HTR-8/SVneo (cell line): ENCODE measurements around the gene SOSTDC1.
"Not testable (repeated sequence)": the region's sequence is repeated elsewhere in the genome, so short reads cannot be mapped to it uniquely, and the experiment has no call there.

Experiments used
- DNase-seq: peaks from one replicate; pipeline ENCODE4 v3.0.0; 2011; ENCODE audit warnings: low spot score, mixed read lengths; ENCODE audit not compliant: insufficient read length
- FAIRE-seq: peaks from 2 replicates; lab custom pipeline; 2011; peaks lifted over from hg19 to GRCh38; lab: Jason Lieb, UNC

The SOSTDC1 gene

DNA sequence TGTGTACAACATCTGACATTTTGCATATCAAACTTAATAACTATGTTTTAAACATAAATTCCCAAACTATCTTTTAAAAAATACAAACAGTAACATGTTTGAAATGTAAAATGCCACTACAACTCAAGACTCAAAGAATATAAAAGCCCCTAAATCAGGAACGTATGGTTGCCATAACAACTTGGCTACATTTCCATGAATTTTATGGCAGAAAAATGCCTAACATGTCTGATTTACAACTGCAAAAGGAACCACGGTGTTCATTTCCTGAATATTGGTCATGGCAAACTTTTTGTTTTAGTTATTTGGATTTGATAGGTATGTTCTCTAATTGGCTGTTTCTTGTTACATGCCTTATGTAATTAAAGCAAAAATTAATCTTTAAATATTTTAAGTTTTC lies 2.0 kb downstream of the SOSTDC1 start:
- FAIRE-seq (no peak), DNase-seq (no peak)

- DNase-seq (no peak), FAIRE-seq (no peak)
Measured at GRCh38 chr7:16462431-16462889, 3.1 kb downstream of the SOSTDC1 start.

- FAIRE-seq (no peak), DNase-seq (no peak)
Measured at GRCh38 chr7:16460789-16461493, 4.6 kb downstream of the SOSTDC1 start.

- not testable (repeated sequence) for FAIRE-seq, DNase-seq
Measured at GRCh38 chr7:16456303-16456702, 9.2 kb downstream of the SOSTDC1 start.

DNA sequence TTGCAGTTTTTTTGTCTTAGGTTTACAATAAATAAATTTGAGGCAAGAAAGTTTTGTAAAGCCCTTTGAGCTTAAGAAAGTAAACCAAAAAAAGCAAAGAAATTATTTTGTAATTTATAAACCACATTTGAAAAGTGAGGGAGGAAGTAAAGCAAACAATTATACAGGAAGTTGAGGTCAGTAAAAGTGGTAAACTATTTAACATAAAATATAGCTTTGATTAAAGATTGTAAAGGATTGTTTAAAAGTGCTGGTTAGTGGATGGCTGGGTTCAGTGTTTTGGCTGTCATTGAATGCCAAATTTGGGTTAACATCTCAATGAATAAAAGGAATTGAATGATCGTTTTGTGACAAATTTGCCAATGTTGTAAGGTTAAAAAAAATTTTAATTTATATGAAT lies 9.9 kb downstream of the SOSTDC1 start:
- FAIRE-seq (no peak), DNase-seq (no peak)

DNA sequence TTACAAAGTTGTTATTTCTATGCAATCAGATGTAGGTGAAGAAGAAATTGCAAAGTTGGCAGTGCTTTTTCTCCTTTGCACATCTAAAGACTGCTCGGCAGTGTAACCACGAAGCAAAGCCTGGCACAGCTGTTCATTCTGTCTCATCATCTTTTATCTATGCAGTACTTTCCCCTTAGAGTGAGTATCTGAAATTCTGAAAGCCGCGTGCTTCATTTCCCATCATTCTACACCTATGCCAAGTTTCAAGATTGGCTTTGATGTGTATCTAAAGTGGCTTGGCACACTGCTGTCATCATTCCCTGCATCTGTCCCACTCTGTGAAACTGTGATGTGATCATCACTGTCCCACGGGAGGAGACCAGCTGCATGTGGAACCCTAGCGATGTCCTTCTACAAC lies 15.2 kb downstream of the SOSTDC1 start:
- FAIRE-seq (no peak), DNase-seq (no peak)

DNA sequence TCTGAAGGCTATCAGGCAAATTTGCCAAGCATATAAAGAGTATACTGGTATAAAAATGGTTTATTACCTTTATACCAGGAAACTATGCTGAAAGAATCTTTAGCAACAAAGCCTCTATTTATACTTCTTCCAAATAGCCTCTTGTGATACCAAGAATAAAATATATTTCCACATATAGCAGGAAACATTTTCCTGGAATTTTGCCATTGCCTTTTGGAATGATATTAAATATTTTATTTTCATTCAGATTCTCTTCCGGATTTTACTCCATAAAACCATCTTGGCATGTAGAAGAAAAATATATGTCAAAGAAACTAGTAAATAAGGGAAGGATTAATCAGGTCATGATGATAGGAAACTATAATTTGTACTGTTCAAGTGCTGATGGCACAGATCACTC lies 17.7 kb downstream of the SOSTDC1 start:
- no peak for FAIRE-seq
- DNase-seq, result no peak

DNA sequence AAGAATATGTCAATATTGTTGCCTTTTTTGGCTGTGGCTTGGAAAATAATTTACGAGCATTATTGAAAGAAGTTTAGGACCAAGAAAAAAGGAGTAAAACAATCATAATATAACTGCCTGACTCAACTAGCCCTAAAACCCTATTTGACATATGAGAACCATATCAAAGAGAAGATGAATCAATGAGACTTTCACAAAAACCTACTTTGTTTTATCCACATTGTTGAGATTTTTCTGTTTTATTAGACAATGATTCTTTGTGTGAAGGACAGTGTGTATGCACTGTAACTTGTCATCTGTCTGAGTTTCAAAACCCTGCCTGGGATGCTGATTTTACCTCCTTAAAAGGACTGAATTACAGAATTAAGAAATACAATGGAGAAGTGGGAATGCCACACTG lies 19.0 kb downstream of the SOSTDC1 start:
- no peak for DNase-seq
- FAIRE-seq, result no peak

DNA sequence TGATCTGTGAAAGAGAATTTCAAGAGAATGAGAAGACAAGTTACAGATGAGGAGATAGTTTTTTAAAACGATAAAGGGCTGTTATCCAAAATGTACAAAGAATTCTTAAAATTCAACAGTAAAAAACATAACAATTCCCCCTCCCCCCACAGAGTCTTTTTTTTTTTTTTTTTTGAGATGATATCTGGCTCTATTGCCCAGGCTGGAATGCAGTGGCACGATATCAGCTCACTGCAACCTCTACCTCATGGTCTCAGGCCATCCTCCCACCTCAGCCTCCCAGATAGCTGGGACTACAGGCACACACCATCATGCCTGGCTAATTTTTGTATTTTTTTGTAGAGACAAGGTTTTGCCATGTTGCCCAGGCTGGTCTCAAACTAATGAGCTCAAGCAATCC lies 21.7 kb downstream of the SOSTDC1 start:
- FAIRE-seq, DNase-seq: not testable (repeated sequence)

DNA sequence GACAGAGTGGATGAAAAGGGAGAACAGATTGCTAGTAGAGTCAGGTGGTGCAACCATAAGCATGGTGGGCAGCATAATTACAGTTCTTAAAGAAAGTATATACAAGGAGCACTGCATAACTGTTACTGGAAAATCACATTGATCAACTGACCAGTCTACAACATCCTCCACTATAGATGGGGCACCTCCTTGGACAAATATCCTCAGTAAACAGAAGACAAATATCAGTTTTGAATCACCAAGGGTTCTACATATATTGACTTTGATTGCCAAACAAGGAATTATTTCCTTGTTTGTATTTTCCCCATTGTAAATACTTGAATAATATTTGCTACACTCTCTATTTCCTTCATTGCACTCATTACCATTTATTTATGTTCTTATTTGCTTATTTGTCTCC lies 26.6 kb downstream of the SOSTDC1 start:
- DNase-seq (no peak), FAIRE-seq (no peak)

- FAIRE-seq, result no peak
Measured at GRCh38 chr7:16436306-16436705, 29.2 kb downstream of the SOSTDC1 start.

DNA sequence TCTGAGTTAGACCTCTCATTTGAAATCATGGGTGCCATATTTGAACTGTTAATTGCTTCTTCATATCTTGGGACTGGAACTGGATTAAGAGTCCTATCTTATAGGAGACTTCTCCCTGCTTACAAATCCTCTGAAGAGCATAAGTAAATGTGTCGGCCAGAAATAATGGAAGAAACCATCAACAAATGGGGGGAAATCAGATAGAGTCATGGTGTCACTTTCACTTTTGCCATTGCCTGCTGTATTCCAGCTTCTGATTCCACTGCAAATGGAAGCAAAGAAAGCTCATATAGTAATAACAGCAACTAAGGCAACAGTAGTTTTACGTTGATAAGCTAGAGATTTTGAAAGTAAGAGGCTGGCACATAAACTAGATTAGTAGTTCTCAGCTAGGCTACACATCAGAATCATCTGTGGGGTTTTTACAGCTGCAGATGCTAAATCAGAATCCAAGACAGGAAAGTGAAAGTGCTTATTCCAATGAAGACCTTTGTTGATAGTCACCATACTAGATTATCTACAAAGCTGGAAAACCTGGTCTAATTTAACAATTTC lies 31.9 kb downstream of the SOSTDC1 start:
- DNase-seq, result no peak
- no peak for FAIRE-seq

More at GRCh38 chr7:16436306-16436705, 29.2 kb downstream of the SOSTDC1 start:
- no peak for DNase-seq

DNA sequence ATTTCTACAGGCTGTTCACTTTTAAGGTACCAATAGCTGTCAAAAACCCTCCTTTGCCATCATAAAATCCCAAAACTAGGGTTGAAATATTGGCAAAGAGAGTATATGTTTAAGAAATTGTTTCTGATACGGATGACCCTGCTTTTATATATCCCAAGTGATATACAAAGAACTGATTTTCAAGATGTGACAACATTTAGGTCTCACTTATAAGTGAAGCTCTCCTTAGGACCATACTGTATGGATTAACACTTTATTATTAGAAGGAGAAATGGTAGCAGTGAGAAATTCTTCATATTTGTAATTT lies 33.2 kb downstream of the SOSTDC1 start:
- FAIRE-seq, result no peak

DNA sequence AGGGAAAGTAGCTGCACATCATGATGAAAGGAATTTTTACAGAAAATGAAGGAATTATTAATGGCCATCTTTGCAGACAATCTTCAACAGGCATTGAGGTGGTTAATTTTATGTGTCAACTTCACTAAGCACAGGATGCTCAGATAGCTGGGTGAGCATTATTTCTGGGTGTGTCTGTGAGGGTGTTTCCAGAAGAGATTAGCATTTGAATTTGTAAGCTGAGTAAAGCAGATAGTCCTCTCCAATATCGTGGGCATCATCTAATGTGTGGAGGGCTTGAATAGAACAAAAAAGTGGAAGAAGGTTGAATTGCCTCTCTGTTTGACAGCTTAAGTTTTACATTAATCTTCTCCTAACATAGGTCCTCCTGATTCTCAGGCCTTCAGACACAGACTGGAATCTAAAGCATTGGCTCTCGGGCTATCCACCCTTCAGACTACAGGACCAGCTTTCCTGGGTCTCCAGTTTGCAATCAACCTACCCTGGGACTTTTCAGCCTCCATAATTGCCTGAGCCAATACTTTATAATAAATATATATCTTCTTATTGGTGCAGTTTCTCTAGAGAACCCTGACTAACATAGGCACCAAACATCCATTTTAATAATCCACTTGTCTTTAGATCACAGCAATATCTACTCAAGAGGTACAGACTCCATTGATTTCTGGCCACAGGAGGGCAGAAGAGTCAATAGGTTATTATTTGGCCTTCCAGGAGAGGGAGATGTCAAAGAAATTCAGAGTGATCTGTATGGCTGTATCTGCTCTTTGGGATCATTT lies 33.7 kb downstream of the SOSTDC1 start:
- DNase-seq (peak; percentile 45), FAIRE-seq (no peak)

More for the DNA sequence above, 33.2 kb downstream of the SOSTDC1 start:
- DNase-seq, result no peak

DNA sequence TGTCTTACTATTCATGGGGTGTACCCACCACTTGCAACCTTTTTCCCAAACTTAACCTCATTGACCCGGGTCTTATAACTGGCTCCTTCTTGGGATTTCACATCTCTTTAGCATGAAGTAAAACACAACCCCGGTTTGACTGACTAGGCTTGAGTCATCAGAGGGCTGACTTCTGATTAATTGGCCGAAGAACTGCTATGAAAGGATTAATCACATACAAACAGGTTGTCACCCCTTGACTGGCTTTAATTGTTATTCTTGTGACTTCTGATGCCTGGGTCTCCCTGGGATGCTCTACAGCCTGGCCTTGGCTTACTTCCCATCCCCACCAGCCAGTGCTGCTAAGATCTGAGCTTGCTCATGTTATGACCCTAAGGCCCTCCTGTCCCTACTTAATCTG lies 35.4 kb downstream of the SOSTDC1 start:
- DNase-seq (no peak), FAIRE-seq (no peak)

GRCh38 chr7:16428672-16429071 lies 36.9 kb downstream of the SOSTDC1 start:
- no peak for FAIRE-seq
- DNase-seq, result no peak

- FAIRE-seq, result no peak
- DNase-seq, result no peak
Measured at GRCh38 chr7:16428182-16428581, 37.4 kb downstream of the SOSTDC1 start.

GRCh38 chr7:16423761-16424160 lies 41.8 kb downstream of the SOSTDC1 start:
- no peak for FAIRE-seq
- DNase-seq, result no peak

DNA sequence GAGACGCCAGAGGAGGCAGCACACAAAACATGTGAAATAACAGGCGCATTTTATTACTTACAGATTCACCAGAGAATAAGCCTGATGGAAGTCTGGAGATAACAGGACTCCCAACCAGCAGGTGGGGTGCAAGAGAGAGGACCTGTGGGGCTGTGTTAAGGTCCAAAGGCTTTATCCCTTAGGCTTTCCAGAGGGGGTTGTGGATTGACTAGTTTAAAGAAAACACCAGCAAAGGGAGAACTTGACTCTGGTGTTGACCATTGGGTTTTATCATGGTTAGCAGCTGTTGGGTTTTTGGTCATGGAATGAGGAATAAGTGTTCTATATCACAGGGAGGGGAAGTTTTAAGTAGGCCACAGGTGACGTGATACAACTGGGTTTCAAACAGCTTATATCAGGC lies 42.6 kb downstream of the SOSTDC1 start:
- FAIRE-seq, result no peak
- DNase-seq, result no peak

GRCh38 chr7:16422103-16422435 lies 43.5 kb downstream of the SOSTDC1 start:
- FAIRE-seq (no peak), DNase-seq (no peak)

DNA sequence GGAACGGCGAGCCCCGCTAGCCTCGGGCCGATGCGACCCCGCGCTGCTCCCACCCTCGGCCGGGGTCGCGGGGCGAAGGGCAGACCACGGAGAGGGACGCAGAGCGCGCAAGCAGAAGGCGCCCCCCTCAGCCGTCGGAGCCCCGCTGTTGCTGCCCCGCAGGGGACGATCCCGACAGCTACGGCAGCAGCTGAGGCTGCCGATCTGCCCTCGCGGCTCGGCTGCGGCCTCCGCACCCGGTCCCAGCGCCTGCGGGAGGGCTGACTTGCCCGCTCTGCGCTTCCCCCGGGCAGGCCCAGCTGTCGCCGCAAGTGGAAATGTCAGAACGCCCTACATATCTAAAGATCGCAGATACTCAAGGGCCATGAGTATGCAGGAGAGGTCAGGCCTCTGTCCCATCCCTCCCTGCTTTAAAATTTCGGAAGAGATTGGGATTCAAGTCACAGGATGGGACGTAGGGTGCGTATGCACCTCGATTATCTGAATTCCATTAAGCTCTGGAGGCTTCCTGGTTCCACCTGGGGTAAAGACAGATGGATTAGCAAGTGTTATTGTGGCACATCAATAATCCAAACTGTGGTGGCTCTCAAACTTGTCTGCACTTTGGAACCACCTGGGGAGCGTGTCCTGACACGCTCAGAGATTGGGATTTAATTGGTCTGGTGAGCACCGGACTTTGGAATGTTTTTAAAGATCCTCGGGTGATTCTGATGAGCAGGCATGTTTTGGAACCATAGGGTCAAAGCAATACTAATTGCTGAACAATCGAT lies 44.0 kb downstream of the SOSTDC1 start, which contains the start of gene CRPPA:
Gene CRPPA, minus strand, starts transcription at position 206 of the 770 bp plus-strand sequence. CDS start 216 bp downstream, outside the sequence.
- FAIRE-seq, result peak; percentile 13

More for the DNA sequence above, 44.0 kb downstream of the SOSTDC1 start, which contains the start of gene CRPPA:
- DNase-seq, result no peak
